HG03521 (cell line): Measurements from ENCODE around the gene RMND5A.

Source experiments
- ATAC-seq: cut with Tn5 transposase; IDR thresholded peaks from one replicate; pipeline ENCODE4 v1.9.1; 2021; ENCODE audit warnings: mild to moderate bottlenecking, moderate library complexity; ENCODE audit not compliant: unreplicated experiment

The RMND5A gene

DNA sequence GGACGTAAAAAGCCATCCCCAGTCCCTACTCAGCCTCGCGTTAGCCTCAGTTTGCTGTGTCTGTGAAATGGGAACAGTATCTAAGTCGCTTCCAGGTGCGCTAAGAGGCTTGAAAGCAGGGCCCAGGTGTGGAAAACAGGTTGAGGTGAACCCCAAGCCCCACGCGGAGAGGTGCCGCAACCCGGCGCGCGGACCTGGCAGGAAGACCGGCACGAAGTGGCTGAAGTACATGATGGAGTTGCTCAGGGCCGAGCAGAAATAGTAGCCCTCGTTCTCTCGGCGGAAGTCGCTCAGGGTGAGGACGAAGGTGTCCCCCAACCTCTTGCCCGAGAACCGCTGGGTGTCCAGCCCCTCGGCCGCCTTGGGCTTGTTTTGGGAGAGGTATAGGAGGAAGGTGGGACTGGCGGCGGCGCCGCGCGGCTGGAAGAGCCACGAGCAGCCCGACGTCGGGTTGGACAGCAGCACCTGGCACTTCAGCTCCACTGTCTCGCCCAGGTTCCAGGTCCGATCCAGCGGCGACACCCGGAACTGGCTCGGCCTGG, 70.1 kb downstream of the RMND5A start:
- ATAC-seq = no peak

DNA sequence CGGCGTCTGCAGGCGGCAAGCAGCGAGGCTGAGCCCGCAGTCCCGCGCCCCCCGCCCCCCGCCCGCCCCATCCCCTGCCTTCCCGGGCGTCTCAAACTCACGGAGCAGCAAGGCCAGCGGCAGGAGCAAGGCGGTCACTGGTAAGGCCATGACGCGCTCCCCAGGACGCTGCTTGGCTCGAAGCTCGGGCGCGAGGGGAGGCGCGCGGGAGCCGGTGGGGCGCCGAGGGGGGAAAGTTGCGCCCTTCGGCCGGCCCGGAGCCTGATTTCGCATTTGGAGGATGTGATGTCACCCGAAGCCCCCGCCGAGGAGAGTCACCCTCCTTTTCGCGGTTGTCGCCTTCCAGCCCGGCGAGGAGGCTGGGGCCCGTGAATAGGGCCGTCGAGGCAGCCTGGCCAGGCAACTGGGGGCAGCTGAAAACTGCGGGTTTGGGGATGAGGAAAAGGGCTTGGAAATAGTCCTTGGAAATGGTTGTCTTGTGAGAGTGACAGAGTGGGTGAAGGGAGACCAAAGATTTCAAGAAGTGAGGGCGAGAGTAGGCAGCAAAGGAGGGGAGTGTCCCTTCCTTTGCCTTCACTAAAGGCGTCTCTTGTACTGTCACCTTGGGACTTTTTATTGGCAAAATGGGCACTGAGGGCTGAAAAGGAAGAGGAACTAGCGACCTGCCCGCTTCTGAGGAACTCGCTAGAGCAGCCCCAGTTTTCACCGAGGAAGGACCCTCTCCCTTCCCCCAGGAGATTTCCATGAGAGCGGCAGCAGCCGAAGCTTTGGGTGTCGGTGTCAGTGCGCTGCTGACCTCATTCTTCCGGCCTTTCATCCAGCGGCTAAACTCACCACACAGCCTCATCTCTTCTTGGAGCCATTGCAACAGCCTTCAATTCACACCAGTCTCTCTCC, 70.8 kb downstream of the RMND5A start, which contains the start of gene CD8A:
CD8A (minus strand) TSS at position 238 of the 897 bp plus-strand sequence; CDS start at position 150, 88 bp downstream.
- ATAC-seq = no peak

GRCh38 chr2:86791573-86791972, 71.5 kb downstream of the RMND5A start:
- no peak for ATAC-seq

DNA sequence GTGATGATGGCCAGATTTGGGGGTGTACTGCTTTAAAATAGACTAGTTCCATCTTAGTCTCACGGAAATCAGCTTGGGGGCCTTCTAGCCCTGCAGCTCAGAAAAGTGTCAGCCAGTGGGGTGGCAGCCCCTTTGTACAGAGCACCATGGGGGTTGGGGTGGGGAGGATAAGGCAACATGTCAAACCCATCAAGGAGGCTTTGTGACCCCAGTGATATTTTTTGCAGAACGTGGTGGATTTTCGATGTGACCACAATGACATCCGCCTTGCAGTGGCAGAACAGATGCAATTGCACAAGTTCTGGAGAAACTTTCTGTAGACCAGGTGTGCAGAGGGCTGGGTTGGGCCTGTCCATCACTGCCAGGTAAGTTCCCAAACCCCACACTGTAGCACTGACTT, 73.7 kb downstream of the RMND5A start:
- no peak for ATAC-seq

- no peak for ATAC-seq
Measured at GRCh38 chr2:86794861-86795260, 74.8 kb downstream of the RMND5A start.

- no peak for ATAC-seq
Measured at GRCh38 chr2:86800856-86801567, 80.9 kb downstream of the RMND5A start.

- ATAC-seq = no peak
Measured at GRCh38 chr2:86806059-86806857, 86.2 kb downstream of the RMND5A start.

DNA sequence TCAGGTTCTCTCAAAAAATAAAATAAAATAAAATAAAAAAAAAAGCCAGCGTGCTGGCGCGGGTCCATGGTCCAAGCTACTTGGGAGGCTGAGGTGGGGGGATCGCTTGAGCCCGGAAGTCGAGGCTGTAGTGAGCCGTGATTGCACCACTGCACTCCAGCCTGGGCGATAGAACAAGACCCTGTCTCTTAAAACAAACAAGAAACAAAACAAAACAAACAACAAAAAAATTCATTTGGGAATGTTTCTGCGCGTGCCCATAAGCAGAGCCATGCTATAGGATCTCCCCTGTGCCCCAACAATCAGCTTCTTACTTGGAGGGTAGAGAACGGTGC, 87.0 kb downstream of the RMND5A start:
- ATAC-seq = no peak

DNA sequence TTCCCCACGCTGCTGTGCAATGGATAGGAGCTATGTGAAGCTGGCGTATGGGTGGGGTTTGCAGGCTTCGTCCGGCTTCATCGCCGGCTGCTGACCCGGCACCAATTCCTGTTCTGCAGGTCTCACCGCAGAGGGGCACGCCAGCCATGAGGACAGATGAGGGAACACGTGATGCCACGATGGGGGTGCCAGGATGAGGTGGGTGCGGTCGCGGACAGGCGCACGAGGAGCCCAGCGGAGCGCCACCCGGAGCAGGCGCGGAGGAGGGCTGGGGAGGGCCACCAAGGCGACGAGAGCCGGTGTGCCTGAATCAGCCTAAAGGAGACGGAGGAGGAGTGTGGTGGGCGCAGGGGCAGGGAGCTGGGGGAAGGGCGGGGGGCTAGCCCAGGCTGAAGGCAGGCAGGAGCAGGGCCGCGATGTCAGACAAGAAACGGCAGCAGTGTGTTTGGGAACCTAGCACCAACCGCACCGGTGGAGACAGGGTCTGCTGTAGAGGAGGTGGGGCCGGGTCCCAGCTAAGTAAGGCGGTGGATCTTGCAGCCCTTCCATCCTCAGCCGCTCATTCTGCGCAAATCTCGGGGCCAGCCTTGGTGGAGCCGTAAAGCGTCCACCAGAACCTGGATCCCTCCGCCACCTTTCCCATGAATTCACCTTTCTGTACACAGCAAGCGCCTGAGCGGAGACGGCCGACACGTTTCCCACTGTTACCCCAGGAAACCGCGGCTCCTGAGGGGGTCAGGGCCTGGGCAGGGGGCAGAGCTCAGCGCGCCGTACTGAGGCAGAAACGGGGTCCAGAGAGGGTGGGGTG, 87.6 kb downstream of the RMND5A start:
- ATAC-seq = no peak

GRCh38 chr2:86808315-86809161, 88.4 kb downstream of the RMND5A start:
- ATAC-seq = peak; percentile 85

DNA sequence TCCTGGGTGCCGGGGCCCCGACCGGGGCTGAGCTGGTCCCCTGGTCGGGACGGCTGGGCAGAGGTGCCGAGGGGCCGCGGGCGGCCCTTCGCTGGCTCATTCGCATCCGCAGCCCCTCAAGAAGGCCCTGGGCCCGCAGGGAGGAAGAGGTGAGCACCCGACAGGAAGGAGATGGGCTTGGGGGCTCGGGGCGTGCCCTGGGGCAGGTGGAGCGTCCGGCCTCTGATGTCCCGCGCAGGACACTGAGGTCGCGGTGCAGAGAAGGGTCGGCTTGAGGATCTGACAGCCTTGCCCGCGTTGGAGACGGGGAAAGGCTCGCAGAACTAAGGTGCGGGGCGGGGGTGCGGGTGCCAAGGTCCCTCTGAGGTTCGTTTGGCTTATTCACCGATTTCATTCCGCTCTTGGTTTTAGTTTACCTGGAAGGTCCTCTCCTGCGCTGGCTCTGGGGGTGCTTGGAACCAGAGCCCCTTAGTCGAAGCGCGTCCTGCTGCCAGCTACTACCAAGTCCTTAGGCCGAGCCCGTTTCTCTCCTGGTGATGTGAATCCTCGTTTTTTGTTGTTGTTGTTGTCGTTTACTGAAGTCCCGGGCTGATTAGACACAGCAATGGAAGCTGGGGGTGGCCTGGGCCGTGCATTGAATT, 89.5 kb downstream of the RMND5A start:
- no peak for ATAC-seq

DNA sequence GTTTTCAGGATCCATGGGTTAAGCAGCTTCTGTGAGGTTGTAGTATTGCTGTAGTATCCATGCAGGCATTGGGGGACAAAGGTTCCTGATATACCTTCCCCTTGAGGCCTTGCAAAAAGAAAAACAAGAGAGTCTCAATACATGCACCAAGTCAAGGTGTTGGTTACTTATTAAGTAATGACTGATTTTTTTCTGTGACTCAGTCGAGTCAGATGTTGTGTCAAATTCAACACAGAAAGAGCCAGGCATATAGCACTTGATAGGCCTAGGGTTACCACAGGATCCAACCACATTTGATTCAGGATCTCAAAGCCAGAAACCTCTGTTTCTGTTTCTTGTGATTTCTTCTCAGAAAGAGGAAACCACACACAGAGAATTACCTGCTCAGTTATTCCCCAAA, 95.5 kb downstream of the RMND5A start:
- no peak for ATAC-seq

DNA sequence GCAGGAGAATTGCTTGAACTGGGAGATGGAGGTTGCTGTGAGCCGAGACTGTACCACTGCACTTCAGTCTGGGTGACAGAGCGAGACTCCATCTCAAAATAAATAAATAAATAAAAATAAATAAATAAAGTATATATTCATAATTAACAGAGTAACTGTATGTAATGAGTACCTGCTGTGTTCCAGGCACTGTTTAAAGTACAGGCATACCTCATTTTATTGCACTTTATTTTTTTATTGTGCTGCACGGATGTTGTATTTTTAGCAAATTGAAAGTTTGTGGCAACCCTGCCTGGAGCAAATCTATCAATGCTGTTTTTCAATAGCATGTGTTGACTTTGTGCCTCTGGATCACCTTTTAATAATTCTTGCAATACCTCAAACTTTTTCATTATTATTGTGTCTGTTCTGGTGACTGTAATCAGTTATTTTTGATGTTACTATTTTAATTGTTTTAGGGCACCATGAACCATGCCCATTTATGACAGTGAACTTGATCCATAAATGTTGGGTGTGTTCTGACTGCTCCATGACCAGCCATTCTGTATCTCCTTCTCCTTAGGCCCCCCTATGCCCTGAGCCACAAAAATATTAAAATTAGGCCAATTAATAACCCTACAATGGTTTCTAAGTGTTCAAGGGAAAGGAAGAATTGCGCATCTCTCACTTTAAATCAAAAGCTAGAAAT, 98.2 kb downstream of the RMND5A start:
- no peak for ATAC-seq

DNA sequence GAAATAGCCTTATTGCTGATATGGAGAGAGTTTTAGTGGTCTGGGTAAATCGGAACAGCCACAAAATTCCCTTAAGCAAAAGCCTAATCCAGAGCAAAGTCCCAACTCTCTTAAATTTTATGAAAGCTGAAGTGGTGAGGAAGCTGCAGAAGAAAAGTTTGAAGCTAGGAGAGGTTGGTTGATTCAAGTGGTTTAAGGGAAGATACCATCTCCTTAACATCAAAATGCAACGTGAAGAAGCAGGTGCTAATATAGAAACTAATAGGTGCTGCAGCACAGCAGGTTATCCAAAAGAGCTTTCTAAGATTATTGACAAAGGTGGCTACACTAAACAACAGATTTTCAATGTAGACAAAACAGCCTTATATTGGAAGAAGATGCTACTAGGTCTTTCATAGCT, 98.9 kb downstream of the RMND5A start:
- ATAC-seq = no peak

- no peak for ATAC-seq
Measured at GRCh38 chr2:86821306-86821705, 101.2 kb downstream of the RMND5A start.

- no peak for ATAC-seq
Measured at GRCh38 chr2:86821842-86822241, 101.8 kb downstream of the RMND5A start.

DNA sequence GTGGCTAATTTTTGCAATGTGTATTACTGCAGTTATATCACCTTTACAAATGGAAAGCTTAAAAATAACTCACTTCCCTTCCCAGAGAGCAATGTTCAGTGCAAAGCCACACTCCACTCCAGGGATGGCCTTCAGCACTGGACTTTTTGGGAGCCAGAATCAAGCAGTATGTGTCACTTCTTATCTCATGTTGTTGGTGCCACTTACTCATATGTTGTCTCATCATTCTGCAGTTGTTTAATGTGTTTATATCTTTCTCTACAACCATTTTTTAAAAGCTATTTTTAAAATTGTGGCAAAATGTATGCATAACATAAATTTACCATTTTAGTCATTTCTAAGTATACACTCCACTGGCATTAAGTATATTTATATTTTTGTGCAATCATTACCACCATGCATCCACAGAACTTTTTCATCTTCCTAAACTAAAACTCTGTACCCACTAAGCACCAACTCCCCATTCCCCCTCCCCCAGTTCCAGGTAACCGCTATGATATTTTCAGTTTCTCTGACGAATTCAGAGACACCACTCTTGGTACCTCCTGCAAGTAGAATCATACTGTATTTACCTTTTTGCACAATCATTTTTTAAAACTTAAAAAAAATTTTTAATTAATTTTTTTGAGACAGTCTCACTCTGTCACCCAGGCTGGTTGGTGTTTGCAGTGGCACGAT, 102.7 kb downstream of the RMND5A start:
- ATAC-seq = no peak
